CD4-positive, alpha-beta memory T cell (primary cell): ENCODE measurements around the gene TGFB2. TPM values are rescaled to one million over a fixed set of nuclear protein-coding genes. Genes with fewer than 3 reads are reported as not detected.
A peak's percentile ranks its signal among the peaks of the same experiment; 100 is the strongest.

Experiments
- CTCF ChIA-PET: fragments of 350-600 bp; sonication (Branson Sonifier 250); formaldehyde crosslinking; loops from one replicate; lab custom pipeline; 2021; ENCODE audit warnings: inconsistent platforms; ENCODE audit not compliant: partially characterized antibody; lab: Charles Lee
- POLR2A ChIA-PET: fragments of 350-600 bp; sonication (Branson Sonifier 250); formaldehyde crosslinking; loops from one replicate; lab custom pipeline; 2021; ENCODE audit not compliant: partially characterized antibody; lab: Charles Lee
- DNase-seq, 5 donors: peaks; one replicate each; pipeline versions ENCODE4 v3.0.0 to v3.0.0-alpha.2; 2020 to 2022; ENCODE audit warnings: mixed read lengths in 1 of 5
- H3K27ac ChIP-seq: one replicate; pipeline ENCODE4 v1.7.0; 2013; ENCODE audit warnings: low read depth, low read length
- H3K27me3 ChIP-seq: 2 replicates; pipeline ENCODE4 v1.7.0; 2013; ENCODE audit warnings: mild to moderate bottlenecking, low read length, moderate library complexity; ENCODE audit not compliant: insufficient read depth
- H3K36me3 ChIP-seq: 2 replicates; pipeline ENCODE4 v1.7.0; 2013; ENCODE audit warnings: mild to moderate bottlenecking, low read length, moderate library complexity; ENCODE audit not compliant: insufficient read depth
- H3K4me1 ChIP-seq: 2 replicates; pipeline ENCODE4 v1.7.0; 2013; ENCODE audit warnings: mild to moderate bottlenecking, low read length, moderate library complexity; ENCODE audit not compliant: insufficient read depth
- H3K4me3 ChIP-seq, 2 donors: one replicate each; pipeline ENCODE4 v1.7.0; 2013; ENCODE audit warnings: low read length in 2 of 2, mild to moderate bottlenecking in 1 of 2
- H3K9me3 ChIP-seq, 2 donors: one replicate each; pipeline ENCODE4 v1.7.0; 2013; ENCODE audit warnings: low read length in 2 of 2, control low read depth in 1 of 2; ENCODE audit not compliant: control insufficient read depth in 1 of 2
- H3K27ac Mint-ChIP-seq, 7 donors: one replicate each; pipeline ENCODE4 v1.8.0; 2020 to 2021; ENCODE audit warnings: mixed read lengths in 7 of 7, mild to moderate bottlenecking in 6 of 7, inconsistent platforms in 3 of 7, moderate library complexity in 3 of 7
- H3K27me3 Mint-ChIP-seq, 2 donors: one replicate each; pipeline ENCODE4 v1.8.0; 2020 to 2021; ENCODE audit warnings: mixed read lengths in 2 of 2
- H3K36me3 Mint-ChIP-seq, 2 donors: one replicate each; pipeline ENCODE4 v1.8.0; 2020 to 2021; ENCODE audit warnings: mixed read lengths in 2 of 2, inconsistent platforms in 1 of 2, mild to moderate bottlenecking in 1 of 2
- H3K4me1 Mint-ChIP-seq, 4 donors: one replicate each; pipeline ENCODE4 v1.8.0; 2020 to 2021; ENCODE audit warnings: mixed read lengths in 4 of 4, mild to moderate bottlenecking in 1 of 4
- H3K4me3 Mint-ChIP-seq, 8 donors: one replicate each; pipeline ENCODE4 v1.8.0; 2020 to 2021; ENCODE audit warnings: mixed read lengths in 8 of 8, mild to moderate bottlenecking in 7 of 8, moderate library complexity in 6 of 8, inconsistent platforms in 3 of 8
- H3K9me3 Mint-ChIP-seq, 8 donors: one replicate each; pipeline ENCODE4 v1.8.0; 2020 to 2021; ENCODE audit warnings: mixed read lengths in 8 of 8, mild to moderate bottlenecking in 5 of 8, inconsistent platforms in 3 of 8, moderate library complexity in 1 of 8
- intact Hi-C: fragments of 100-400 bp; cut with micrococcal nuclease; formaldehyde crosslinking; loops from one replicate; pipeline ENCODE4 v1.15.1; 2023
- polyA plus RNA-seq, 2 donors: library from polyadenylated mRNA; unstranded; fragments of 300-500 nt; fragmentation: Illumina TruSeq; gene quantifications; one replicate each; pipeline ENCODE4 v1.2.3, GENCODE V29; 2021
- total RNA-seq, 2 experiments: library from RNA; stranded (reverse); gene quantifications; one replicate each; pipeline ENCODE4 v1.2.3, GENCODE V29; 2021

The TGFB2 gene
- total and polyA plus RNA-seq, 4 experiments from 2014 or later: not detected

- Mint-ChIP-seq H3K4me3 (no peak overlapping the region), H3K27ac (peak overlapping the region in 1 of 7 donors; percentile 71), H3K9me3 (peaks cover 0 to 1% (median 0%) of the 10 kb centered on the region in 8 donors), H3K4me1 (peaks cover 6 to 12% (median 9%) of the 10 kb centered on the region in 4 donors), H3K27me3 (no peaks in the 10 kb centered on the region), H3K36me3 (peaks cover 13 to 35% of the 10 kb centered on the region in 2 donors)
- no peaks in the 10 kb centered on the region for H3K27me3 ChIP-seq
- H3K9me3 ChIP-seq: no peaks in the 10 kb centered on the region
- no peak overlapping the region for H3K27ac ChIP-seq
- intact Hi-C loops: no loop called here
- DNase-seq: no peak
- ChIA-PET POLR2A (no interaction called here), CTCF (no interaction called here)
- H3K4me3 ChIP-seq: no peak overlapping the region
- no peaks in the 10 kb centered on the region for H3K4me1 ChIP-seq
- peaks cover 5% of the 10 kb centered on the region for H3K36me3 ChIP-seq
These were observed 43.0 kb upstream of the TGFB2 start for GRCh38 chr1:218302155-218302554.

DNA sequence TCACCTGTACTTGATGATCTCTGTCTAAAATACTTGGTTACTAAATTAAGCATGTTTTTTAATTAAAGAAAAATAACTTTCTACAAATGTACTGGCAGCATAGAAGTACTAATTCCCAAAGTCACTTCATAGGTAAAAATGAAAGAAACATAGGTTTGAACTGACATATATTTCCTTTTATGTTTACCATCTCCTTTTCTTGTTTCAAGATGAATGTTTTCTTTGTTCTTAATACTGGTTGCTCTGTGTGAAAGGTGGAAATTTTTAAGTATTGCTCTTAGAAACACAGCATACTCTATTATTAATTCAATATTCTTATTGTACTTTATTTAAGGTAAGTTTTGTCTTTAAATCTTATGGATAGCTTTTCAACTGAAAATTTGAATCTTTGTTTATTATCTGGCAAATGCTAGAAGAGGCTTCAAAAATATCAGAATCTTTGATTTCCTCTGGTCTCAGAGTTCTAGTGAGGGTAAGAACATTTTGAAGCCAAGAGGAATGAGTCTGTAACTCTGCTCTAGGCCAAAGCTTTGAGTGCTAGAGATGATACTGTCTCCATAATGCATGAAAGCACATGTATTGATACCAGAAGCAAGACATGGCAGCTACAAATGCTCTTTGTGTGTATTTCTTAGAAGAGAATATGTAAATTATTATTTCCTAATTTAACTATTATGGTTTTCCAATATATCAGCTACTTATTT lies 41.8 kb upstream of the TGFB2 start:
- ChIA-PET CTCF (no interaction called here), POLR2A (interaction anchor here (1.6 kb wide), 1 partner anchor 18 kb away, joined by 5 read pairs; the partner anchor contains the start of gene RRP15)
- Histone ChIP-seq H3K27ac (no peak overlapping the region), H3K4me1 (no peaks in the 10 kb centered on the region), H3K27me3 (no peaks in the 10 kb centered on the region), H3K9me3 (no peaks in the 10 kb centered on the region), H3K36me3 (peaks cover 5% of the 10 kb centered on the region), H3K4me3 (no peak overlapping the region)
- Mint-ChIP-seq H3K27ac (no peak overlapping the region), H3K9me3 (no peaks in the 10 kb centered on the region), H3K27me3 (no peaks in the 10 kb centered on the region), H3K4me3 (no peak overlapping the region), H3K4me1 (peaks cover 4 to 11% (median 7%) of the 10 kb centered on the region in 4 donors), H3K36me3 (peaks cover 18 to 38% of the 10 kb centered on the region in 2 donors)
- intact Hi-C loops: no loop called here
- no peak for DNase-seq

DNA sequence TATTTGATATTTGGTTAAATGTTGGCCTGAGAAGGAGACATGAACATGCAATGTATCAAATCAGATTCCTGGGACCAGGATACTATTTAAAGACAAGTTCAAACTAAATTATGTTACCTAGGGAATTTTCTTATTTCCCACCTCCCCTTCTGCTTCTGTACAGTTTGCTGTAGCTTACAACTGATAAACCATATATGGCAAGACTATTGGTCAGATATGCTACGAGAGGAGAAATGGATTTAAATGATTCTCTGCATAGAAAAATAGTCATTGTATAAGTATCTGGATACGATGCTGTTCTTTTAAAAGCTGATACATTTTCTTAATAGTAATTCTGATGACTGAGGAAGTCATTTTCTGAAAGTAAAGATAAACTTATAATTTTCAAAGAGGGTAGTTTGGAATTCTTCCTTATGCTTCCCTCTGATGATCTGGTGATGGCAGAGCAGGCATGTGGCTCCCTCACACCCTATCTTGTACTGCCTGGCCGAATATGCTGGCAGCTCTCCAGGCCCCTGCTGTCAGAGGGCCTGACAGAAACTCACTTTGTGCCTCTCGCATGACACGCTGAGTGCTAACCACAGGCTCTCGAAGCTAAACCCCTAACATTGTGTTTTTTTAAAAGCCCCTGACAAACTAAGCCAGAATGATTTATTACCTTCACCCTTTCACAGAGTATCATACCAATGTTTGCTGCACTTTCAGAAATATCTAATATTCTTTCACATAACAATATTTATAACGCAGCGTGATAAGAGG lies 40.7 kb upstream of the TGFB2 start:
- Histone ChIP-seq H3K27ac (no peak overlapping the region), H3K27me3 (no peaks in the 10 kb centered on the region), H3K4me3 (no peak overlapping the region), H3K9me3 (no peaks in the 10 kb centered on the region), H3K36me3 (peaks cover 5% of the 10 kb centered on the region), H3K4me1 (no peaks in the 10 kb centered on the region)
- ChIA-PET POLR2A (interaction anchor here (1.6 kb wide), 1 partner anchor 20 kb away, joined by 5 read pairs; the partner anchor contains the start of gene RRP15), CTCF (no interaction called here)
- intact Hi-C loops: no loop called here
- Mint-ChIP-seq H3K27ac (no peak overlapping the region), H3K9me3 (no peaks in the 10 kb centered on the region), H3K4me3 (no peak overlapping the region), H3K27me3 (no peaks in the 10 kb centered on the region), H3K4me1 (peaks cover under 1 to 11% (median 6%) of the 10 kb centered on the region in 4 donors), H3K36me3 (peaks cover 25 to 44% of the 10 kb centered on the region in 2 donors)
- DNase-seq: no peak

DNA sequence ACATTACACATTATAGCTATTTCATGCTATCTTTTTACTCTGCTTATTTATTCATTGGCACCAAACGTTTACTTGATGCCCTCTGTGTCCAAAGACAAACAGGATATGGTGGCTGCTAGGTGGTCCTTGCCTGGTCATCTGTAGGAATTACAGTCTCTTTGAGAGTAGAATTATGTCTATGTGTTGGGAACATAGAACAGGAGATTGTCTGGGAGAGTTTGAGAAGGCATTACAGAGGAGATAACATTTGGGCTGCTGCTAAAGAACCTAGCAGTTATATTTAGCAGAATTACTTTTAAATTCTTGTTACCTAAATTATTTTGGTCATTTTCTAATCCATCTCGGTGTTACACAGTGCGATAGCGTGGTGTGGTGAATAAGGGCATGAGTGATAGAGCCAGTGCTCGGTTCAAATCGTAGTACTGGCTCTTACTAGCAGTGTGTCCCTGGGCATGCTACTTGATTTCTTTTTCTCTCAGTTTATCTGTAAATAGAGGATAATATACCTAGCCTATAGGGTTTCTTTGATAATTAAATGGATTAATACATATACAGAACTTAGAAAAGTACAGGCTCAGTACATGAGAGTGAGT lies 39.6 kb upstream of the TGFB2 start:
- H3K27me3 ChIP-seq: no peaks in the 10 kb centered on the region
- H3K9me3 ChIP-seq: no peaks in the 10 kb centered on the region
- Mint-ChIP-seq H3K36me3 (peaks cover 32 to 46% of the 10 kb centered on the region in 2 donors), H3K9me3 (no peaks in the 10 kb centered on the region), H3K4me3 (no peak overlapping the region), H3K27me3 (no peaks in the 10 kb centered on the region), H3K4me1 (peaks cover 0 to 7% (median 5%) of the 10 kb centered on the region in 4 donors), H3K27ac (no peak overlapping the region)
- peaks cover 5% of the 10 kb centered on the region for H3K36me3 ChIP-seq
- ChIA-PET CTCF (no interaction called here), POLR2A (no interaction called here)
- H3K4me3 ChIP-seq: no peak overlapping the region
- DNase-seq: no peak
- intact Hi-C loops: no loop called here
- H3K27ac ChIP-seq: no peak overlapping the region
- no peaks in the 10 kb centered on the region for H3K4me1 ChIP-seq

GRCh38 chr1:218312509-218312908 lies 32.6 kb upstream of the TGFB2 start:
- ChIA-PET CTCF (no interaction called here), POLR2A (no interaction called here)
- Mint-ChIP-seq H3K4me3 (no peak overlapping the region), H3K4me1 (peaks cover 0 to 4% (median 3%) of the 10 kb centered on the region in 4 donors), H3K9me3 (no peaks in the 10 kb centered on the region), H3K27me3 (no peaks in the 10 kb centered on the region), H3K27ac (no peak overlapping the region), H3K36me3 (peaks cover 35 to 42% of the 10 kb centered on the region in 2 donors)
- Histone ChIP-seq H3K4me1 (no peaks in the 10 kb centered on the region), H3K36me3 (no peaks in the 10 kb centered on the region), H3K4me3 (no peak overlapping the region), H3K9me3 (no peaks in the 10 kb centered on the region), H3K27ac (no peak overlapping the region), H3K27me3 (no peaks in the 10 kb centered on the region)
- intact Hi-C loops: no loop called here
- no peak for DNase-seq

GRCh38 chr1:218314316-218314715 lies 30.8 kb upstream of the TGFB2 start:
- peaks cover 36 to 44% of the 10 kb centered on the region in 2 donors for H3K36me3 Mint-ChIP-seq

GRCh38 chr1:218315638-218316037 lies 29.5 kb upstream of the TGFB2 start:
- POLR2A ChIA-PET: no interaction called here
- H3K27ac ChIP-seq: no peak overlapping the region
- intact Hi-C loops: no loop called here
- H3K4me3 ChIP-seq: no peak overlapping the region
- no peak overlapping the region for H3K4me3 Mint-ChIP-seq
- H3K36me3 ChIP-seq: no peaks in the 10 kb centered on the region
- no peaks in the 10 kb centered on the region for H3K27me3 Mint-ChIP-seq
- peaks cover 36 to 43% of the 10 kb centered on the region in 2 donors for H3K36me3 Mint-ChIP-seq
- H3K9me3 ChIP-seq: no peaks in the 10 kb centered on the region
- peak overlapping the region in 1 of 7 donors; percentile 22 for H3K27ac Mint-ChIP-seq
- CTCF ChIA-PET: no interaction called here
- DNase-seq: no peak
- H3K27me3 ChIP-seq: no peaks in the 10 kb centered on the region
- no peaks in the 10 kb centered on the region for H3K9me3 Mint-ChIP-seq
- peaks cover 0 to 4% (median 3%) of the 10 kb centered on the region in 4 donors for H3K4me1 Mint-ChIP-seq
- no peaks in the 10 kb centered on the region for H3K4me1 ChIP-seq

More at GRCh38 chr1:218314316-218314715, 30.8 kb upstream of the TGFB2 start:
- CTCF ChIA-PET: interaction anchor here (1.0 kb wide), 1 partner anchor 15 kb away, joined by 4 read pairs; no protein-coding TSS in a partner anchor
- Histone ChIP-seq H3K36me3 (no peaks in the 10 kb centered on the region), H3K9me3 (no peaks in the 10 kb centered on the region), H3K4me1 (no peaks in the 10 kb centered on the region), H3K27me3 (no peaks in the 10 kb centered on the region), H3K4me3 (no peak overlapping the region), H3K27ac (no peak overlapping the region)
- no peaks in the 10 kb centered on the region for H3K9me3 Mint-ChIP-seq
- intact Hi-C loops: no loop called here
- H3K4me1 Mint-ChIP-seq: peaks cover 0 to 4% (median 3%) of the 10 kb centered on the region in 4 donors
- no peak overlapping the region for H3K4me3 Mint-ChIP-seq
- DNase-seq: no peak
- no peak overlapping the region for H3K27ac Mint-ChIP-seq
- POLR2A ChIA-PET: no interaction called here
- no peaks in the 10 kb centered on the region for H3K27me3 Mint-ChIP-seq
